Neuronal stem cell (in vitro differentiated cells): ENCODE data around the gene IFIT5.

Experiments used
- DNase-seq: peaks from one replicate; pipeline ENCODE4 v3.0.0-alpha.2; 2013; ENCODE audit warnings: low spot score
- H2AFZ ChIP-seq: one replicate; pipeline ENCODE4 v1.6.1; 2013; ENCODE audit warnings: mild to moderate bottlenecking, low read length, inconsistent platforms
- H2AK5ac ChIP-seq: 2 replicates; pipeline ENCODE4 v1.6.1; 2013; ENCODE audit warnings: low read depth, mild to moderate bottlenecking, inconsistent platforms, low read length, moderate library complexity, mixed read lengths
- H2BK120ac ChIP-seq: 2 replicates; pipeline ENCODE4 v1.6.1; 2013; ENCODE audit warnings: low read depth, mild to moderate bottlenecking, inconsistent platforms, low read length, moderate library complexity, mixed read lengths
- H2BK12ac ChIP-seq: one replicate; pipeline ENCODE4 v1.6.1; 2013; ENCODE audit warnings: low read length, inconsistent platforms
- H2BK15ac ChIP-seq: 2 replicates; pipeline ENCODE4 v1.6.1; 2013; ENCODE audit warnings: mild to moderate bottlenecking, low read length, inconsistent platforms, mixed read lengths
- H2BK5ac ChIP-seq: one replicate; pipeline ENCODE4 v1.6.1; 2013; ENCODE audit warnings: inconsistent platforms, mild to moderate bottlenecking, low read length, moderate library complexity
- H3K14ac ChIP-seq: one replicate; pipeline ENCODE4 v1.6.1; 2013; ENCODE audit warnings: low read length, inconsistent platforms
- H3K18ac ChIP-seq: 2 replicates; pipeline ENCODE4 v1.6.1; 2013; ENCODE audit warnings: low read length, inconsistent platforms
- H3K23ac ChIP-seq: 2 replicates; pipeline ENCODE4 v1.6.1; 2013; ENCODE audit warnings: low read depth, mild to moderate bottlenecking, mixed read lengths, low read length, inconsistent platforms; ENCODE audit not compliant: poor library complexity
- H3K27ac ChIP-seq: replicated peaks from 3 replicates; pipeline ENCODE4 v1.5.1; 2013; ENCODE audit warnings: low read length, inconsistent platforms
- H3K27me3 ChIP-seq, 3 experiments: 2 replicates each; pipeline ENCODE4 v1.6.1; 2013; ENCODE audit warnings: low read length in 3 of 3, mild to moderate bottlenecking in 2 of 3, inconsistent platforms in 1 of 3, low read depth in 1 of 3, mixed read lengths in 1 of 3, moderate library complexity in 1 of 3; ENCODE audit not compliant: control insufficient read depth in 3 of 3, insufficient read depth in 3 of 3
- H3K36me3 ChIP-seq, 2 donors: replicated peaks in 1 of 2; 2 replicates each; pipeline ENCODE4 v1.6.1; 2013; ENCODE audit warnings: low read length in 2 of 2; ENCODE audit not compliant: control insufficient read depth in 2 of 2, insufficient read depth in 2 of 2
- H3K4ac ChIP-seq: 2 replicates; pipeline ENCODE4 v1.6.1; 2013; ENCODE audit warnings: inconsistent platforms, mild to moderate bottlenecking, low read length, moderate library complexity
- H3K4me1 ChIP-seq, 2 donors: 1 replicate in 1 of 2; 2 replicates in 1 of 2; pipeline ENCODE4 v1.6.1; 2013; ENCODE audit warnings: low read length in 2 of 2, low read depth in 1 of 2; ENCODE audit not compliant: control insufficient read depth in 2 of 2, insufficient read depth in 1 of 2
- H3K4me2 ChIP-seq: one replicate; pipeline ENCODE4 v1.6.1; 2013; ENCODE audit warnings: mild to moderate bottlenecking, low read length, inconsistent platforms; ENCODE audit not compliant: insufficient read depth, poor library complexity, severe bottlenecking
- H3K4me3 ChIP-seq, 2 donors: 2 replicates each; pipeline ENCODE4 v1.5.1; 2013; ENCODE audit warnings: low read length in 2 of 2, mild to moderate bottlenecking in 2 of 2, inconsistent platforms in 1 of 2, moderate library complexity in 1 of 2
- H3K79me1 ChIP-seq: one replicate; pipeline ENCODE4 v1.6.1; 2013; ENCODE audit warnings: low read depth, mild to moderate bottlenecking, inconsistent platforms, low read length, moderate library complexity
- H3K9ac ChIP-seq: one replicate; pipeline ENCODE4 v1.6.1; 2013; ENCODE audit warnings: mild to moderate bottlenecking, low read depth, low read length, inconsistent platforms; ENCODE audit not compliant: poor library complexity
- H3K9me3 ChIP-seq, 2 donors: replicated peaks in 1 of 2; 2 replicates each; pipeline versions ENCODE3 to v1.6.1; 2013; ENCODE audit warnings: low read length in 2 of 2, mild to moderate bottlenecking in 2 of 2, inconsistent platforms in 1 of 2, low read depth in 1 of 2, mixed read lengths in 1 of 2, moderate library complexity in 1 of 2; ENCODE audit not compliant: control insufficient read depth in 2 of 2, insufficient read depth in 1 of 2
- H4K8ac ChIP-seq: one replicate; pipeline ENCODE4 v1.6.1; 2013; ENCODE audit warnings: low read depth, mild to moderate bottlenecking, inconsistent platforms, low read length, moderate library complexity
- H4K91ac ChIP-seq: one replicate; pipeline ENCODE4 v1.6.1; 2013; ENCODE audit warnings: low read length, low read depth, mild to moderate bottlenecking, inconsistent platforms; ENCODE audit not compliant: poor library complexity
- WGBS, 2 donors: extraction: QIAGEN DNeasy Blood & Tissue Kit; methylation state at CpG; one replicate each; pipeline ENCODE4 v1.1.7; 2013; ENCODE audit warnings: missing lambda C conversion rate in 2 of 2, mixed read lengths in 1 of 2; ENCODE audit not compliant: insufficient read length in 2 of 2, insufficient replicate concordance in 1 of 2; ENCODE audit errors: extremely low coverage in 2 of 2; 5-methylcytosine and 5-hydroxymethylcytosine counted together

Gene IFIT5

DNA sequence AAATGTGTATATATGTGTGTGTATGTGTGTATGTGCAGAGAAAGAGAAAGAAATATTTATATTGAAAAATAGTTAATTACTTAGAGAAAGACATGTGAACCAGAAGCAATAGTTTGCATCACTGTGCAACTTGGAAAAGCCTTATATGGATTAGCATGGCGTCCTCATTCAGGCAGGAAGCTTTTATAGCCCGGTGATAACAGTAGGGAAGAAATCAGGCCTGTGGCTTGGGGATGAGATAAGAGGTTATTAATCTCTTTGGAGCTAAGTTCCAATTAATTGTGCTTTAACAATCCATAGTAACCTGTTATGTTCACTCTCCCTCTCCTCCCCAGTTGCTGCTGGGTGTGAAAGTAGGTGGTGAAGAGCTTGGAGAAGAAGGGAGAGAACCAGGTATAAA is 36.5 kb downstream of the IFIT5 start:
- no peak overlapping the region for H3K14ac ChIP-seq
- H3K9me3 ChIP-seq = no peaks in the 10 kb centered on the region
- H3K9ac ChIP-seq = no peak overlapping the region
- no peak overlapping the region for H3K4me2 ChIP-seq
- no CpG with 5 or more reads among the region's 2 CpGs for WGBS, 2 donors
- no peak overlapping the region for H3K27ac ChIP-seq
- no peak overlapping the region for H3K23ac ChIP-seq
- H3K18ac ChIP-seq = no peak overlapping the region
- no peak overlapping the region for H4K8ac ChIP-seq
- H2BK120ac ChIP-seq = no peak overlapping the region
- no peak overlapping the region for H2BK15ac ChIP-seq
- H2BK12ac ChIP-seq = no peak overlapping the region
- no peak overlapping the region for H4K91ac ChIP-seq
- H3K36me3 ChIP-seq = no peaks in the 10 kb centered on the region
- H3K4me1 ChIP-seq = no peaks in the 10 kb centered on the region
- no peak overlapping the region for H2AK5ac ChIP-seq
- H3K4me3 ChIP-seq = no peak overlapping the region
- no peak overlapping the region for H2BK5ac ChIP-seq
- H2AFZ ChIP-seq = no peak overlapping the region
- peaks cover 0 to 4% (median 0%) of the 10 kb centered on the region in 3 experiments for H3K27me3 ChIP-seq
- H3K4ac ChIP-seq = no peak overlapping the region
- H3K79me1 ChIP-seq = no peaks in the 10 kb centered on the region
- no peak for DNase-seq

- DNase-seq = no peak
- H2AK5ac ChIP-seq = no peak overlapping the region
- H3K9me3 ChIP-seq = no peaks in the 10 kb centered on the region
- H4K8ac ChIP-seq = no peak overlapping the region
- H2BK12ac ChIP-seq = no peak overlapping the region
- no peaks in the 10 kb centered on the region for H3K36me3 ChIP-seq
- H2BK120ac ChIP-seq = no peak overlapping the region
- H4K91ac ChIP-seq = no peak overlapping the region
- H2AFZ ChIP-seq = no peak overlapping the region
- H3K4ac ChIP-seq = no peak overlapping the region
- no peak overlapping the region for H3K18ac ChIP-seq
- no CpG with 5 or more reads among the region's 1 CpG for WGBS, 2 donors
- H3K23ac ChIP-seq = no peak overlapping the region
- no peak overlapping the region for H3K27ac ChIP-seq
- H3K79me1 ChIP-seq = no peaks in the 10 kb centered on the region
- no peak overlapping the region for H3K4me2 ChIP-seq
- no peak overlapping the region for H2BK15ac ChIP-seq
- no peak overlapping the region for H2BK5ac ChIP-seq
- no peak overlapping the region for H3K14ac ChIP-seq
- H3K4me3 ChIP-seq = no peak overlapping the region
- H3K4me1 ChIP-seq = no peaks in the 10 kb centered on the region
- no peak overlapping the region for H3K9ac ChIP-seq
- peaks cover 0 to 4% (median 0%) of the 10 kb centered on the region in 3 experiments for H3K27me3 ChIP-seq
Observed at GRCh38 chr10:89452193-89452592, 37.8 kb downstream of the IFIT5 start.

GRCh38 chr10:89454561-89455347 is 40.4 kb downstream of the IFIT5 start:
- no CpG with 5 or more reads among the region's 1 CpG for WGBS, 2 donors
- no peak overlapping the region for H2AK5ac ChIP-seq

GRCh38 chr10:89458291-89458690 is 43.9 kb downstream of the IFIT5 start:
- H4K91ac ChIP-seq = no peak overlapping the region

More at GRCh38 chr10:89454561-89455347, 40.4 kb downstream of the IFIT5 start:
- no peak overlapping the region for H2BK15ac ChIP-seq
- H4K91ac ChIP-seq = no peak overlapping the region
- H3K4ac ChIP-seq = no peak overlapping the region
- H3K27me3 ChIP-seq = peaks cover 0 to 4% (median 0%) of the 10 kb centered on the region in 3 experiments
- H3K18ac ChIP-seq = no peak overlapping the region
- no peaks in the 10 kb centered on the region for H3K4me1 ChIP-seq
- H2AFZ ChIP-seq = no peak overlapping the region
- no peak overlapping the region for H3K14ac ChIP-seq
- H3K9ac ChIP-seq = no peak overlapping the region
- no peak overlapping the region for H3K4me3 ChIP-seq
- no peak overlapping the region for H4K8ac ChIP-seq
- H3K23ac ChIP-seq = no peak overlapping the region
- no peaks in the 10 kb centered on the region for H3K9me3 ChIP-seq
- H3K27ac ChIP-seq = no peak overlapping the region
- no peak overlapping the region for H2BK12ac ChIP-seq
- no peak overlapping the region for H2BK120ac ChIP-seq
- H2BK5ac ChIP-seq = no peak overlapping the region
- DNase-seq = no peak
- H3K36me3 ChIP-seq = no peaks in the 10 kb centered on the region
- H3K4me2 ChIP-seq = no peak overlapping the region
- H3K79me1 ChIP-seq = no peaks in the 10 kb centered on the region

More at GRCh38 chr10:89458291-89458690, 43.9 kb downstream of the IFIT5 start:
- Histone ChIP-seq H2BK12ac (no peak overlapping the region), H3K36me3 (no peaks in the 10 kb centered on the region), H3K9me3 (no peaks in the 10 kb centered on the region), H4K8ac (no peak overlapping the region), H3K9ac (no peak overlapping the region), H2BK15ac (no peak overlapping the region), H3K27me3 (no peaks in the 10 kb centered on the region), H3K4me3 (no peak overlapping the region), H3K14ac (no peak overlapping the region), H2BK5ac (no peak overlapping the region), H3K18ac (no peak overlapping the region), H2AFZ (no peak overlapping the region), H2BK120ac (no peak overlapping the region), H3K23ac (no peak overlapping the region), H3K4ac (no peak overlapping the region), H3K27ac (no peak overlapping the region), H3K4me1 (no peaks in the 10 kb centered on the region), H3K79me1 (no peaks in the 10 kb centered on the region), H2AK5ac (no peak overlapping the region), H3K4me2 (no peak overlapping the region)
- DNase-seq = no peak
- WGBS, 2 donors = no CpG with 5 or more reads among the region's 3 CpGs
